Right hindlimb (tissue), 1 donor: ENCODE data around the gene AKT1S1.

Experiments used
- DNase-seq: peaks from one replicate; pipeline ENCODE4 v3.0.0-alpha.2; 2018

AKT1S1 gene

GRCh38 chr19:49882643-49883042, 5.5 kb upstream of the AKT1S1 start:
- DNase-seq, result no peak

DNA sequence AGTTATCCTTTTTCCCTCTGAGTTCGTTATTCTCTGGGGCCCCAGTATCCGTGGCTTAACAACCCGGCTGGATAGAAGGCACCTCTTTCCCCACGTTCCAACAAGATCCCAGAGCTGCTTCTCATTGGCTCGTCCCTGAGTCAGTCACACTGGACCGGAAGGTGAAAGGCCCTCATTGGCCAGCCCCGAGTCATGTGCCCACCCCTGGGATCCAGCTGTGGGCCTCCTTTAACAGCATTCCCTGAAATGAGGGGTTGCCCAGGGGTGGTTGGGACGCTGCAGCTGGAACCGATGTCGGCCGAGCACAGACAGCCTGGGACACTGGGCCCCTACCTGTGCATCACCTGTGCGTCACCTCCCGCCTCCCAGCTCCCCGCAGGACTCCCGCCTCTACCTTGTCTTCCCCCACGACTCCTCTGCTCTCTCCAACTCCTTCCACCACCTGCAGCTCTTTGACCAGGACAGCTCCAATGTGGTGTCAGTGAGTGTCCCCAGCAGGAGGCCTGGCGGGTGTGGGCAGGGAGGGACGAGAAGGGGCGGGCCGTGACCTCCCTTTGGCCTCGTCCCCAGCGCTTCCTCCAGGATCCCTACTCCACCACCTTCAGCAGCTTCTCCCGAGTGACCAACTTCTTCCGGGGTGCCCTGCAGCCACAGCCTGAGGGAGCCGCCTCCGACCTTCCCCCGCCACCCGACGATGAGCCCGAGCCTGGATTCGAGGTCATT, 4.7 kb upstream of the AKT1S1 start:
- DNase-seq, result no peak

GRCh38 chr19:49881186-49881585, 4.0 kb upstream of the AKT1S1 start:
- no peak for DNase-seq

DNA sequence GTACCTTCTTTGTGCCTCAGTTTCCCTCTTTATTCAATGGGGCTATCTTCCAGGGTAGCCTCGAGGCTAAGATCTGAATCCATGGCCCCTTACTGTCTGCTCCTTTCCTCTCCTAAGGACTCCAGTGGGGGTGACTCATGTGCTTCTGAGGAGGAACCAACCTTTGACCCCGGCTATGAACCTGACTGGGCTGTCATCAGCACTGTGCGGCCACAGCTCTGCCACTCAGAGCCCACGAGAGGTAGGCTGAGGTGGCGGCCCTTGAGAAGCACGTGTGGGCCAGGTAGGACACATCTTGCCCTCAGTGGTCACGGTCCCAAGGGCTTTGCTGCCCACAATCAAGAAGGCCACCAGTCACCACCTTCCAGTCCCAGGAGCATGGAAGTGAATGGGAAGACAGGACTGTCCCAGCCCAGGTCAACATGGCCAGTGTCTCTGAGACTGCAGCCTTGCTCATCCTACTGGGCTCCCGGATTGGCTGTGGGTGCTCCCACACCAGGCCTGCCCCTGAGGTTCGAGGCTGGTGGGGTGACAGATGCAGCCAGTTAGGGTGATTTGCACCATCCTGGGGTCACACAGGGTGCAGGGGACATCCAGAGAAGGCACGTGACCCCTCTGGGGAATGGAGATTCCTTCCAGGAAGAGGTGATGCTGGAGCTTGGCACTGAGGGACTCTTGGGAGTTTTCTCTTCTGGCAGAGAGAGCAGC, 3.2 kb upstream of the AKT1S1 start:
- DNase-seq, result peak; percentile 14

DNA sequence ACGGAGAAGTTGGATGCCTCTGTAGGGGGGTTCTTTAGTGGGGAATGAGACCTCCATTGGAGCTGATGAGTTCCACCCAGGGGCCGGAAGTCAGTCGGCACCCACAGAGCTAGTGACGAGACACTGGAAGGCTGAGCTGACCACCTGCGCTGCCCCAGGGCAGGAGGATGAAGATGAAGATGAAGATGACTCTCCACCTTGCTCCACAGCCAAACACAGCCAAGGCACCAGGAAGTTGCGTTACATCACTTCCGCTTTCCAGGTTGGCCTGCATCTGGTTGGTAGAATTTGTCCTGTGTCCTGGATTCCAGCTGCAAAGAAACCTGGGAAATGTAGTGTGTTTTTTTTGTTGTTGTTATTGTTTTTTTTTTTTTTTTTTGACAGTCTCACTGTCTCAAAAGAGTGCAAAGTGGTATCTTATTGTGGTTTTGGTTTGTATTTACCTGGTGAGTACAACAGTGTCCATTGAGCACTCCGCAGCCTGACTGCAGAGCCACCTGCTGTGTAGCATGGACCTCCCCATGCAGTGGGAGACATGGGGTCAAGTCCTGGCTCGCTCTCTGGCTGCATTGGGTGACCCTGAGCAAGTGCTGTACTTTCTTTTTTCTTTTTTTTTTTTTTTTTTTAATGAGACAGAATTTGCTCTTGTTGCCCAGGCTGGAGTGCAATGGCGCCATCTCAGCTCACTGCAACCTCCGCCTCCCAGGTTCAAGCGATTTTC, 2.2 kb upstream of the AKT1S1 start:
- peak; percentile 20 for DNase-seq

DNA sequence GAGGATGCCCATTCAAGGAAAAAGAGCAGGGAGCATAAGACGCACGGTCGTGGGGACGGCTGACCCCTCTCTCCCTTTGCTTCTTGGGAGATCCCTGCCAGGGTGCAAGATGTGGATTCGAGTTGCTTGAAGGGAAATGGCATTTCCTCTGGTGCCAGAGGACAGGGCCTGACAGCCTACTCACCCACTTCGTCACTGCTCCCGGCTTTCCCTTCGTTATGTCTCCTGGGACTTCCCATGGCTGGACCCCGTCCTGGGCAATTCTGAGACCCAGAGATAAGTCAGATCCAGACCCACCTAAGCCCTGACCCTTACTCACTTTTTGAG, 1.6 kb upstream of the AKT1S1 start:
- peak; percentile 20 for DNase-seq

DNA sequence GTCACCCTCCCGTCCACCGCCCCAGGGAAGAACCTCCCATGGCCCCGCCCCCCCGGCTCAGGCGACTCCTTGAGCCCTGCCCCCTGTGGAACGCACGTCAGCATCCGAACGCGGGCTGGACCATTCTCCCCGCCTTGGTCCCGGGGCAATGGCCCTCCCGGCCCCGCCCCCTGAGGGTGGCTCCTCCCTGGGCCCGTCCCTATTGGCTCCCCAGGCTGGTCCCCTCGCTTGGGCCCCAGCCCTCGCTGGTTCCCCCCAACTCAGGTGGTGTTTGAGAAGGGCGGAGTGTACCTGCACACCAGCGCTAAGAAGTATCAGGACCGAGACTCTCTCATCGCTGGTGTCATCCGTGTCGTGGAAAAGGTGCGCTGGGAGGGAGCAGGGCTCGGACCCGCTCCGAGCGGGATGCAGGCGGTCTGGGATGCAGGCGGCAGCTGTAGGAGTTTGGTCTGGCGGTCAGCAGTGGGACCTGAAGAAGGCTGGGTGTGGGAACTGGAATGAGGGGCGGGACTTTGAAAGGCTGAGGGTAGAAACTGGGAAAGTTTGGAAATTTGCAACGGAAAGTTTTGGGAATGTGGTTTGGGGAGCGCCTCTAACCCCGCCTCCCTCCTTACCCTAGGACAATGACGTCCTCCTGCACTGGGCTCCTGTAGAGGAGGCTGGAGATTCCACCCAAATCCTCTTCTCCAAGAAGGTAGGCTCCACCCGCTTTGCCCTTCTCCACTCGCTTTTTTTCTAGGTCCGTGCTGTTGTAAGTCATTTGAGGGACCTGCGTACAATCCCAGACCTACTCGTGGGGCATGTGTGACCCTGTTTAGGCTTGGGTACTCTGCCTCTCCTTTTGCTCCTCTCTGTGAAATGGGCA, 956 bp upstream of the AKT1S1 start:
- peak; percentile 99 for DNase-seq

GRCh38 chr19:49876422-49877019, 634 bp downstream of the AKT1S1 start:
- DNase-seq, result peak; percentile 99

GRCh38 chr19:49875857-49876421, 1.2 kb downstream of the AKT1S1 start:
- DNase-seq, result peak; percentile 80

DNA sequence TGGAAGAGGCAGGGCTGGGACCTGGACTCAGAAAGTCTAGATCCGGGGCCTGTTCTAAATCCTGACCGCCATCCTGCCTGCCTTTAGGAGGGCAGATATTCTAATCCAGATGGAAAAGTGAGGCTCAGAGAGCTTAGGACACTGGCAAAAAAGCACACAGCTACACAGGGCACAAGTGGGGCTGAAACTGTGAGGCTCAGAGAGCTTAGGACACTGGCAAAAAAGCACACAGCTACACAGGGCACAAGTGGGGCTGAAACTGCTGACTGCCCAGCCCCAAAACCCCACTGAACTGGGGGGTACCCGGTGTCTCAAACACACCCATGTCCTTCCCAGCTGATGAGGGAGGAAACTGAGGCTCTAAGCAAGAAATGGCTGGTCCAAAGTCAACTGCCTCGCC, 2.0 kb downstream of the AKT1S1 start:
- DNase-seq, result no peak

GRCh38 chr19:49874503-49875157, 2.5 kb downstream of the AKT1S1 start:
- DNase-seq, result no peak

- no peak for DNase-seq
Measured at GRCh38 chr19:49873834-49874233, 3.3 kb downstream of the AKT1S1 start.

GRCh38 chr19:49873129-49873521, 4.0 kb downstream of the AKT1S1 start:
- no peak for DNase-seq

- no peak for DNase-seq
Measured at GRCh38 chr19:49872245-49873128, 4.7 kb downstream of the AKT1S1 start.

- DNase-seq, result no peak
Measured at GRCh38 chr19:49871349-49871985, 5.7 kb downstream of the AKT1S1 start.

- no peak for DNase-seq
Measured at GRCh38 chr19:49870309-49870901, 6.8 kb downstream of the AKT1S1 start.

DNA sequence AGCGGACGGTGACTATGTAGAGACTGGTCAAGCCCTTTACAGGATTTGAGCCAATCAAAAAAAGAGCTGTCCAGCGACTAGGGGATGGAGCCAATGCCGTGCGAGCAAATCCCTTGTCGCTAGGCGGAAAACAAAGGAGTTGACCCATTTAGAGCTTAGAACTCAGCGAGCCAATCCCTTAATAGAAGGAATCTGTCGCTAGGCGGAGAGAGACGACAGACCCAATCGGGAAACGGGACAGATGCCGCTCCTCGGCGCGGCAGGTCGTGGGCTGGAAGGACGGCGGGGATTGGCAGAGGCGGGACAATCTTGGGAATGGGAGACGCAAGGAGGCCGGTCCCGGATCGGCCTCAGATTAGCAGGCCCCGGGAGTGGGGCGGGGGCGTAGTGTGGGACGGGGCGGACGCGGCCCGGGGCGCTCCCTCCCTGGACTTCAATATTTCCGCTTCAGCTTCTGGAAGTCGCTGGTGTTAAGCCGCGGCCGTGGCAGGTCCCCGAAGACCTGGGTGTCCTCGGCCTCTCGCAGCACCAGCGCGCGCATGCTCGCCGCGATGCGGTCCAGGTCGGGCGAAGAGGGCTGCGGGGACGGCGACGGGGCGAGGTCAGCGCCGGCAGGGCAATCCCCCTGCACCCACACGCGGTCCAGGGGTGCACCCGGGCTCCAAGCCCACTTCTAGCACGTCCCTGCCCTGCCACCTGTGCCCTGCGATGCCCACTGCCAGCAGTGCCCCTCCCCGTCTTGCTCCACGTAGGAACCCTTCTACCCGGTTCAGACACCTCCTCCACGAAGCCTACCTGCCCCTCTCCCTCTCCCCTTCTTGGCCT, 7.5 kb downstream of the AKT1S1 start:
- DNase-seq, result peak; percentile 99

DNA sequence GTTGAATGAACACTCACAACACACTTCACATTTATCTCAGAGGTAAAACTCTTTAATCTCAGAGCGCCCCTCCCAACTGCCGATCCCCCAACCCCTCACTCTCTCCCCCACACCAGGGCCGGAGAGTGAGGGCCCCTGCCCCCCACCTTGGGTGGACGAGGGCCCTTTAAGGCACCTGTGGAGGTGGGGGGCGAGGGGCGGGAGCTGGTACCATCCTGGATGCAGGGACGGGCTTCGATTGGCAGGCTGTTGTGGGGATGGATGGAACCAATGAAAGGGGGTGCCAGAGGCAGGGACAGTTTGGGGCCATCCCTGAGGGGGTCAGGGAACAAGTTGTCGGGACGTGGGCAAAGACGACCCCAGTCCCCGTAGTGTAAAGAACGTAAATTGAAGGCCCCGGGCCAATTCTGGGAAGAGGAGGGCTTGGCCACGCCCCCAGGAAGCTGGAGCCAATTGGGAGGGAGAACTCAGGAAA, 8.1 kb downstream of the AKT1S1 start:
- DNase-seq, result no peak
